GM21529 (cell line): ENCODE measurements around the gene CHRM2.
"Not testable (repeated sequence)": the region's sequence is repeated elsewhere in the genome, so short reads cannot be mapped to it uniquely, and the experiment has no call there.

Experiments used
- ATAC-seq: cut with Tn5 transposase; IDR thresholded peaks from one replicate; pipeline ENCODE4 v1.9.1; 2021; ENCODE audit not compliant: unreplicated experiment

The CHRM2 gene

DNA sequence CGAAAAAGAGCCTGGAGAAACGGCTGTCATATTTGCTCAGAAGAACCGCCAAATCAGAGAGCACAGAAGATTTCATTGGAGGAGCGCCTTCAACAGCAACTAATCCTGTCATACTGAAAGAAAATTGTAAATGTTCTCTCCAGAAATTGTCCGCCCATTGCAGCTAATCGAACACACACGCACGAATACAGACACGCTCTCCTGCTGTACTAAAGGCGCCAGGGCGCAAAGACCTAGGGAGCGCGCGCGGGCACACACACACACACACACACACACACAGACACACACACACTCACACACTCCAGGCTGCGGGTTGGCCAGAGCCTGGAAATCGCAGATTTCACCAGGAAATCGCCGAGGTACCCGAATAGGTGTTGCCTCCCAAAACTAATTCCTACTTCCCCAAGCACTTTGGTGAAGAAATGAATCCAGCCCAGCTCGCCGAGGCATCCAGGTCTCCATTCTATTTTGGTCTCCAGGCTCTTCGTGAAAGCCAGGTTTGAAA is at the start of gene CHRM2:
Gene CHRM2 (plus strand): TSS at position 157 of the 505 bp plus-strand sequence. CDS start 146,214 bp downstream, outside the sequence.
- no peak for ATAC-seq

DNA sequence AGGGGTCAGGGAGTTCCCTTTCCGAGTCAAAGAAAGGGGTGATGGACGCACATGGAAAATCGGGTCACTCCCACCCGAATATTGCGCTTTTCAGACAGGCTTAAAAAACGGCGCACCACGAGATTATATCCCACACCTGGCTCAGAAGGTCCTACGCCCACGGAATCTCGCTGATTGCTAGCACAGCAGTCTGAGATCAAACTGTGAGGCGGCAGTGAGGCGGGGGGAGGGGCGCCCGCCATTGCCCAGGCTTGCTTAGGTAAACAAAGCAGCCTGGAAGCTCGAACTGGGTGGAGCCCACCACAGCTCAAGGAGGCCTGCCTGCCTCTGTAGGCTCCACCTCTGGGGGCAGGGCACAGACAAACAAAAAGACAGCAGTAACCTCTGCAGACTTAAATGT is 37.1 kb upstream of the CHRM2 start:
- not testable (repeated sequence) for ATAC-seq

DNA sequence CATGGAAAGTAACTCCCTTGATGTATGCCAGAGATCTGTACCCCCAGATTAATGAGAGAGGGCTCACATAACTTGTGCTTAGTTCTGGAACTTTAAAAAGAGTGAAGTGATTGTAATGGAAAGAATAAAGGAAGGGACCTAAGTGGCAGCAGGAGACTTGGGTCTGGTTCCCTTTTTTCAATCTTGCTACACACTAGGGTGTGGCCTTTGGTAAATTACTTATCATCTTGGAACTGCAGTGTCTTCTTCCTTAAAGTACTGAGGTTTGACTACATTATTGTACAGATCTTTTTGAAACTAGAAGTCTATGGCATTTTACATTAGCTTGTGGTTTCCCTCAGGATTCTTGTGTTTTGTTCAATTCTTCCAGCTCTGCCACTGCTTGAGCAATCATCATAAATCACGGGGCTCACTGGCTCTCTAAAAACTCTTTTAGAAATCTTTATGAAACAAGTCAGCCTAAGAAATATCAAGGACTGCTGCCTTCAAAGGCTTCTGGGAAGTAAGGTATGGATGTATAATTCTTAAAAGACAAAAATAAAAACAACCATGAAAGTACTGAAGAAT is 22.5 kb upstream of the CHRM2 start:
- ATAC-seq: no peak

DNA sequence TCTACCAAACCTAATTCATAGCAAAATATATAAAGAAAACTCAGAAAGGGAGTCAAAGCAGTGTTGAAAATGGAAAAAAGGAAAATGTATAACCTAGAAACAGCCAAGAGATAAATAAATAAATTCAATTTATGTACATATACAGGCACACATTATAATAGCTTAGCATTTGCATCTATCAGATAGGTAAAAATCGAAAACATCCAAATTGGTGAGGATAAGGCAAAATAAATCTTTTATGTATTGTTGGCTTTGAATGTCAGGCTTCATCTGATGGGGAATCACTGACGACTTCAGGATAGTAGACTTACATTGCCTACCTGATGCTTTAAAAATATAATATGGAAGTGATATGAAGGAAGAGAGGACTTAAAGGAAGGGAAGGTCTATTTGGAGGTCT is 20.6 kb upstream of the CHRM2 start:
- ATAC-seq: no peak

DNA sequence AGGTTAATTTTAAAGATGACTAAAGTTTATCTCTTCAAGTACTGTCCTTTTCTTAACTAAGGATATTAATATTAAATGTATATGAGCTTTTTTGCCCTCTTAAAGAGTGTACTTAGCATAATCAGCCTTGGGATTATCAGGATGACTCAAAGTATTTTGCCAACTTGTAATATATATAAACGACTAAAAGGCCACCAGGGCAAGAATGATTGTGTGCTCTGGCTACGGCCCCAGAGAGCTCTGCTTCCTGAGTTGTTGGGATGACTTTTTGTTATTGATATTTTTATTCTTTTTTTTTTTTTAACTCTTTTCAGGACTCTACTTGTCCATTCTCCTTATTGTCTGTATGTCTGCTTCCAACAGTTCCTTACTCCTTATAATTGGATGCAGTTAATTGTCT is 14.8 kb upstream of the CHRM2 start:
- ATAC-seq: no peak

DNA sequence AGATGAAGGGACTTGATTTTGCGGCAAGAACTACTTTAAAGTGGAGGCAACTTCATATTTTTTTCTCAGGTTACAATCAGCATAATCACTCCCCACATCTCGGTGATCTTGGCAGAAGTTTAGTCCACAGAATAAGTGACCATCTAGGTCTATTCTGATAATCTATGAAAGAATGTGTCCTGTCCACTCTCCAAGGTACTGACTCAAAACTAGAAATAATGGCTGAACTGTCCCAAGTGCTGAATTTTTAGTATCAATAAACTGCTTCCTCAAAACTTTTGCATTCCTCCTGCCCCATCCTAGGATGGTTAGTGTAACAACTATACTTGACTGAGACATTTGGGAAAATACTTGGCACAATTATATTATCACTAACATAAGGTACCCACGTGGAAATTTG is 10.9 kb upstream of the CHRM2 start:
- no peak for ATAC-seq

DNA sequence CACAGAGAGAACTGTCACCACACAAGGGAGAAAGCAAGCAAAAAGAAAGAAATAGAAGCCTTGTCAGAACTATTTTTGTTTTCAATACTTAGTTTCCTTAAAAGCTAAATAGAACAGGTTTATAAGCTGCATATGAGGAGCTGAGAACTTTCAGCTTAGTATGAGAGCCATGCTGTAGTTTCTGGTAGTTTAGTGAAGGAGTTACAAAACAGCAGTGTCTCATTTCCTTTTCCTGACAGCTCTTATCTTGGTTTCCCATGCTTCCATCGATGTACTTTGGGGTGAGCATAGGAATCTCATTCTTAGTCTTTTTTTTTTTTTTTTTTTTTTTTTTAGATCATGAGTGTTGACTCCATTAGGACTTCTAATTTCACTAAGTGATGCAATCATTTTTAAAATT is 8.6 kb upstream of the CHRM2 start:
- ATAC-seq: no peak

DNA sequence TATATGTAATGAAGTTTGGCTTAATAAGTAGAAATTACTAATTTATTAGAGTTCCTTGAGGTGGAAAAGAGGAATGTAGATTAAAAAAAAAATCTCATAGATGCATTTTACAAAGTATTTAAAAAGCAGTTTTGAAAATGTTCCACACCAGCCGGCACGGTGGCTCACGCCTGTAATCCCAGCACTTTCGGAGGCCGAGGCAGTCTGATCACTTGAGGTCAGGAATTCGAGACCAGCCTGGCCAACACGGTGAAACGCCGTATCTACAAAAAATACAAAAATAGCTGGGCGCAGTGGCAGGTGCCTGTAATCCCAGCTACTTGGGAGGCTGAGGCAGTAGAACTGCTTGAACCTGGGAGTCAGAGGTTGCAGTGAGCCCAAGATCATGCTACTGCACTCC is 3.2 kb upstream of the CHRM2 start:
- ATAC-seq: no peak

DNA sequence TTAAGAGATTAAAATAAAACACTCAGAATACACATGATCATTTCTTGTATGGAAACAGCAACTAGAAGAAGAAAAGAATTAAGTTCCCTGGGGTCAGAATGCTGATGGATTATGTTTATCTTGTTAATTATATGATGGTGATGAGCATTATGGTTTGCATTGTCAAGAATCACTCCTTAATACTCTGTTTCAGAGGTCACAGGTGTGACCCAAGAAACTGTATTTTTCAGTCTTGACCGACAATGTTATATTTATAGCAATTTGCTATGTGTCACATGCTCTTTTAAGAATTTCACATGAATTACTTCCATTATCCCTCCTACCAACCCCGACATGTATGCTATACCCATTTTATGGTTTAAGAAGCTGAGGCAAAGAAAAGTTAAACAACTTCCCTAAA is 2.7 kb upstream of the CHRM2 start:
- ATAC-seq: no peak

DNA sequence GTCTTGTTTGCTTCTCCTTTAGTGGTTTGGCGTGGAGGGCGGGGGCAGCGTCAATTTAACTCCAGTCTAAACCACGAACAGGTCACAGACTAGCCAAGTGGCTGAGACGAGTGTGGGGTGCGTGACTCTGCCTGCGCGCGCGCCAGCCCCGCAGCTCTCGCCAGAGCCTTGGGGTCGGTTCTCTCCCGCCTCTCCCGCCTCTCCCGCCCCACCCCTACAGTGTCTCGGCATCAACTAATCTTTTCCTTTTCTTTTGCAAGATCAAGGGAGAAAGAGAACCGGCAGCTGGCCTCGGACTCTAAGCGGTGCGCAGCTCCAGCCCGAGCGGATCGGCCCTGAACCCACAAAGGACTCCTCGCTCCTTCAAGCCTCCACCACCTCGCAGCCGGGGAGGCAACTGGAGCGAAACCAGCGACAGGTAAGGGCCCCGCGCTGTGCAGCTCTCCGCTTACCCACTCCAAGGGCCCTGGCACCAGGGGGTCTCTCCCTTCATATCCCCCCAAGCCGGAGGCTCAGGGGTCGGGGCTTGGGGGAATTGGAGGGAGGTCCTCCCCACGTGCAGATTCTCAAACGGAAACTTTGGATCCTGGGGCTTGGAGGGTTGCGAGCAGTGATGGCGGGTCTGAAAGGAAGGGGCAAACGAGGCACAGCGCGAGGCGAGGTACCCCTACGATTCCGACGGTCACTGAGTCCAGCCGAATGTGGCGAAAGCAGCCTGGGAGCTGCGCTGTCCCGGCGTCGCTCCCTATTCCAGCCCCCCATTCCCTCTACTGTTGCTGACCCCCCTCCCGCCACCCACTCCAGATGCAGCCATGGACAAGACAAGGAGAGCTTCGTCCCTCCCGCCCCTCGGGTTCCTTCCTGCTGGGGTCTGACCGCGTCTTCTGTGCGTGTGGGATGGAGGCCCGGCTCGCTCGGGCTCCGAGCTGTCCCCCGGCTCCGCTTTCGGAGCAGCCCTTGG is 829 bp downstream of the CHRM2 start:
- ATAC-seq: no peak

DNA sequence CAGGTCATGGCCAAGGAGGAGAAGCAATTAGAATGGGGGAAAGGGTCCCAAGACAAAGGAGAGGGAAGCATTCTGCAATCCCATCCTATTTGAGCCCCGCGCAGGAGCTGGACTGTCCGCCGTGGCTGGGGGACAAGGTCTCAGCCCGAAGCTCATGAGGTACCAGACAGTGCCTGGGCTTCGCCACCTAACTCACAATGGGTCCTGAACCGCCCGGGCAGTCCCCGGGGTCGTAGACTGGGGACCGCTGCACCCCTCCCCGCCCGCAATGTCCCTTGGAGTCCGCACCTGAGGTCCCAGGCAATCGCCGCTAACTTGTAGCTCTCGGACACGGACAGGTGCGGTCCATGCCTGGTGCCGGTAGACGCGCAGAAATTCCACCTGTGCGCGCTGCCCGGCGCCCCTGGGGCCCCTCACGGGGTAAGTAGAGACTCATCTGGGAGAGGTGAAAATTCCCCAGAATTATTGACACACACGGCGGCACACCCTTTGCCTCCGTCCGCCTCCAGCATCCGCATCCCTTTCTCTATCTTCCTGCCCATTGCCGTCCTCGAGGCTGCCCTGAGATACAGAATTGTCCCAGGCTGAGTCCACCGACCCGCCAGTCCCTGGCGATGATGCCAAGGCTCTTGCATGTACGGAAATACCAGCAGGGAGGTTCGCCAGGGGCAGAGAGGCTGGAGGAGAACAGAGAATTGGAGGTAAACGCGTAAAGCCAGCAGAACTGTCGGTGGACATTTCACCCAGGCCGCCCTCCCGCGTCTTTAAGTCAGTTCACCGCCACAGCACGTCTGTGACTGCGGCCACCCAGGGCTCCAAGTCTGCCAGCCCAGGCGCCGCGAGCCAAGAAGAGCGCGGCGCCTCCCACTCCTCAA is 1.8 kb downstream of the CHRM2 start:
- ATAC-seq: no peak

DNA sequence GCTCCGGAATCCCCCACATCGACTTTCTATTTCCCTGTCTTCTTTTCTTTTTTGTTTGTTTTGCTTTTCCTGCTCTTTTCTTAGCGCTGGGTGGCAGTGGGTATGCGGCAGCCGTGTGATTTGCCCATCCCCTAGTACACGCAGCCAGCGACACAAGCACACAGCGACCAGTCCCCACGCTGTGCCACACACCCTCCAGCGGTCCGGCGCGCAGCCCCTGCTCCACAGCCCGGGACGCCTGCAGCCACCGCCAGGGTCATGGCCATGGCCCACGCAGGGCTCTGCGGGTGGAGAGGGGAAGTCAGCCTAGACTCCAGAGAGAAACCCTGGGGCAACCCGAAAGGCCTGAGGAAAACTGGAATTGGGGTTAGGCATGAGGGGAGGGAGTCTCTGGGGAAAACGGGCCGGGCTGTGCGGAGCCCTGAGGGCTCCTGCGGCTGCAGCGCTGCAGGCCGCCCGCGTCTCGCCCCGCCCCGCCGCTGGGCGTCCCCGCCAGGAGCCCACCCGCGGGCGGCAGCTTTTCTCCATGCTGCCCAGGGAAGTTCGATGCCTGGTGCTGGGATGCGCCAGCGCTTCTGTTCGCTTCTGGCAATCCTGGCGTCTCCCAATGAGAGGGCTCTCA is 2.5 kb downstream of the CHRM2 start:
- ATAC-seq: no peak

DNA sequence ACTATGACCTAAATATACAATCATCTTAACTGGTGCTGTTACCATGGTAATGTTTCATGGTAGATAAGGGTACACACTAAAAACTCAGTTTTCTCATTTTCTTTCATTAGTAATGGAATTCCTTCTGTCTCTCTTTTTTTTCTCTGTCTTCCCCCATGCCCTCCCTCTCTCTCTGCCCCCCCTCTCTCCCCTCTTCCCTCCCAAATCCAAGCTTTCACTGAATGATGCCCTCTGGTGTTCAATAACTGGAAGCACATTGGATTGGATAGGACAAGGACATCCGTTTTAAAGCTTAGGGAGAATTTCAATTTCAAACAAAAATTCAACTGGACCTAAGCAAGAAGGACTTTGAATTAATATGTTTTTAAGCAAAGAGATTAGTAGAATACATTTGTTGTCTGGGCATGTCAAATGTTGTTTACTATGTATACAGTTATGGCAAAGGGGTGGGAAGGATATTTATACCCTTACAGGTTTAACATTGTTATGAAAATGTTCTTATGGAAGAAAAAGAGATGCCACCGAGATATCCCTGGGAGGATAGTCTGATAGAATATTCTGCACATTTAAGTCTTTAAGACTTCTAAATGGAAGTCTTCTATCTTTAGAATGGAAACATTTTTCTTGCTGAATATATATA is 6.1 kb downstream of the CHRM2 start:
- no peak for ATAC-seq

DNA sequence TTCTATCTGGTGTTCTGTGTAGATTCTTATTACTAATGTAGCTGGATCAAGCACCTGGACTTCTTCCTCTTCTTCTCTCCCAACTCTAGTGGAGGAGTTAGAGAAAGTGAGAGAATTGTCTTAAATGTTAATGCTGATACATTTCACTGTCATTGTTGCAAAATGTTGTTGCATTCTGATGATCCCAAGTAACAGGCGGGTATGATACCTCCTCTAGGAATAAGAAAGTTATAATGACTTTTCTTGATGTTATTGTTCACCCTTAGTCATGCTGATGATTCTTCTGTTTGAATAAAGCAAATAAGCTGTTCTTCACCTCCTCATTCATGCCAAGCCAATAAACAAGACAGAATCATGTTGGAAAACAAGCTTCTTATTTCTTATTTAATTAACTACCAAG is 9.1 kb downstream of the CHRM2 start:
- no peak for ATAC-seq

DNA sequence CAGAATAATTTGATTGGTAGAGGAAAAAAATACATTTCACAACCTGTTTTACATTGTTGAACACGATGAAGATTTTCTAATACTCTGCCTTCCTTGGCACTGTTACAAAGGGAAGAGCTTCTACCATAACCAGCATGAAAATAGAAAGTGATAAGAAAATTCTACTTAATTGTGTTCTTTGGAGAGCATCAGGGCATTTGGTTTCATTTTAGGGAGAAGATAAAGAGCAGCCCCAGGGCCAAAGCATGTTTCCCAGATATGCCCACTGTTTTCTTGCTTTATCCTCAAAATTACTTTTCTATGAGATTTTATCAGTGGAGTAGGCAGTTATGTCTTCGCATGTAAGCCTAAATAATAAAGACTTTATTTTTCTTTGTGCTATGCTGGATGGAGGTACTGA is 9.5 kb downstream of the CHRM2 start:
- ATAC-seq: no peak

DNA sequence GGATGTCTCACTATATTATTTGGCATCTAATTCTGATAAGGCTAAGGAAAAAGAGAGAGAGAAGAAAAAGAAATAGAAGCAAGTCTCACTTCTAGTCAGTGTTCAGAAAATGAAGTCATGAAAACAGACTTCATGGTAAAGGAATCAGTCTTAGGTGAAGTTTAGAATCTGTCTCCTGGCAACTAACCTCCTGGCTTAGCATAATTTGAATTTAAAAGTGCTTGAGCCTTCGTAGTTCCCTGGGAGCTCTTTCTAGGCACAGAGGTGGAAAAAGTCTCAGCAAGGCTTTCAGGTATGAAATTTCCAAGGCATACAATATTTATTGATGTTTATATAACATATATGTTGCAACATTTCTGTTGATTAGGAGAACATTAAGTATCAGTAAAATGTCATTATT is 10.4 kb downstream of the CHRM2 start:
- ATAC-seq: no peak

DNA sequence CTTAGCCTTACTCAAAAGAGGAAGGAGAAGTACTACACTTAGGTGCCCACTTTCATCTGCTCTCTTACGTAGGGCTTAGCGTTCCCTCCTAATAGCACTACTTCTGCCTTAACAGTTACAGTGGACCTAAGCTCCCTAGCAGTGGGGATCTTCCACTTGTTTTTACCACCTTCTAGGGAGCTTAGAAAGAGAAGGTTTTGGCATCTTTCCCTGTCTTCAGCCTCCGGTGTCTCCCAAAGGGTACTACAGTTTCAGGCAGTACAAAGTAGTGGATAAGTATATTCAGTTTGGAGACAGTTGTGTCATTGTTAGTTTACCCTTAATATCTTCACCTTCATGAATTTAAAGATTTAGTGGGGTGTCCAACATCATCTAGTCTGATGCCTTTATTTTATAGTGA is 14.6 kb downstream of the CHRM2 start:
- no peak for ATAC-seq

DNA sequence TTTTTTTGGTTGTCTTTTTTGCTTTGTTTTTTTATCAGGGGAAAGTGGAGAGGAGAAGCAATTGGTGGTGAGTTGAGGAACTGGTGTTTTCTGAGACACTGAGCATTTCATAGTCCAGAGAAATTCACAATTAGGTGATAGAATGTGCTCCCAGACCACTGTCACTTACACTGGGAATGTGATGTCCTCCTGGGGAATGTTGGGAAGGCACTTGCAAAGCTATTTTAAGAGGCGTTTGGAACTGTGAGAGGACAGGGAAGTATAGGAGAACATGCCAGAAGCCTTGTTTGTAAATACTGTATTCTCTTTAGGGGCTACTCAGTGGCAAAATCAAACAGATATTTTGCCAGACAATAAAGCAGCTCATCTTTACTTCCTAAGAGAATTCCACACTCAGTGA is 16.0 kb downstream of the CHRM2 start:
- ATAC-seq: no peak

DNA sequence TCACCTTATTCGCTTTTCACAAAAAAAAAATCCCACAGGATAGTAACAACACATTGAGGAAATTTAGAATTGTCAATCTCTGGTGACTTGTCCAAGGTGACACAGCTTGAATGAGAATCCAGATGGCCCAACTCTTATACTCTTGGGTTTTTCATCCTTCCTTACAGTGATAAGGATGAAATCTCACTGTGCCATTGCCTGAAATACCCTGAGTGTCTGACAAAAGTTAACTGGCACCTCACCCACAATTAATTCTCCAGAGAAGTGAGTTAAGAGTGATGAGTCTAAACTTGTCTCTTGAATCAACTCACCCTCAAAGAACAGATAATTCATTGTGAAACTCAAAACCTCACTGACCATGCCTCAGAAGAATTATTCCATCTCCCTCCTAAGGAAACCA is 18.9 kb downstream of the CHRM2 start:
- no peak for ATAC-seq

DNA sequence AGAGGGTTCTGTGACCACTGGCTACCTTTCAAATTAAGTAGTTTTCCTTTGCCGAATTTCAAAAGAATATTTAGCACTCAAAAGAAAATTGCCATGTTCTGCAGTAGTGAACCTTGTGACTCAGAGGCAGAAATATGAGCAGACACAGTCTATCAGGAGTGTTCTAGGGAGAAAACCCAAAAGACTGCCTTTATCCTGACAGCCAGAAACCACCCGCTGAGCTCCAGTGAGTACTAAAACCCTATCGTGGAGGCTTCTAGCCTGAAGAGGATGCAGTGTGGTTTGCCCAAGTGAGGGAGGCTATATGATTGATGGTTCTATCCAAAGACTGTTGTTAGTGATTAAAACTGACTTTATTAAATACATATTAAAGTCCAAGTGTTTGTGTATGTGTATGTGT is 21.9 kb downstream of the CHRM2 start:
- no peak for ATAC-seq
